Measurements from ENCODE around the gene DMRTC2.

GRCh38 chr19:41866284-41866683, 21.4 kb downstream of the DMRTC2 start:
- no peak for TF ChIP-seq CTCF (IDR thresholded peaks at IDR 0.05)
- no peak for TF ChIP-seq POLR2A (IDR thresholded peaks at IDR 0.05)
